Suprapubic skin (tissue), 4 donors: ENCODE measurements around the gene MARCHF5. TPM values are rescaled to one million over a fixed set of nuclear protein-coding genes. Genes with fewer than 3 reads are reported as not detected.

ENCODE experiments used
- DNase-seq, 2 donors: peaks; one replicate each; pipeline ENCODE4 v3.0.0-alpha.2; 2019; ENCODE audit warnings: low spot score in 2 of 2
- H3K27ac ChIP-seq: fragments of 200-600 bp; sonication (generic); one replicate; pipeline ENCODE4 v1.5.1; 2019
- H3K27me3 ChIP-seq: fragments of 200-600 bp; sonication (generic); one replicate; pipeline ENCODE4 v1.5.1; 2019
- H3K36me3 ChIP-seq: fragments of 200-600 bp; sonication (generic); one replicate; pipeline ENCODE4 v1.5.1; 2019
- H3K4me1 ChIP-seq: fragments of 200-600 bp; sonication (generic); one replicate; pipeline ENCODE4 v1.5.1; 2019
- H3K4me3 ChIP-seq: fragments of 200-600 bp; sonication (generic); one replicate; pipeline ENCODE4 v1.5.1; 2019; ENCODE audit warnings: mild to moderate bottlenecking
- H3K9me3 ChIP-seq: fragments of 200-600 bp; sonication (generic); one replicate; pipeline ENCODE4 v1.5.1; 2019
- CTCF ChIP-seq, 2 donors: fragments of 200-600 bp in 1 of 2; fragments of 450-650 bp in 1 of 2; sonication (generic) in 1 of 2; IDR thresholded peaks; one replicate each; pipeline ENCODE4 v1.5.1; 2016 to 2019; ENCODE audit warnings: antibody characterized with exemption in 2 of 2, mild to moderate bottlenecking in 1 of 2, moderate library complexity in 1 of 2
- EP300 ChIP-seq: sonication (generic); formaldehyde crosslinking; IDR thresholded peaks from one replicate; pipeline ENCODE4 v1.6.1; 2017; ENCODE audit warnings: antibody characterized with exemption
- POLR2A ChIP-seq, 2 donors: fragments of 450-650 bp; IDR thresholded peaks; one replicate each; pipeline ENCODE4 v1.6.1; 2017; ENCODE audit warnings: antibody characterized with exemption in 2 of 2, mild to moderate bottlenecking in 2 of 2, moderate library complexity in 2 of 2
- POLR2AphosphoS5 ChIP-seq, 3 donors: sonication (generic); formaldehyde crosslinking; IDR thresholded peaks; one replicate each; pipeline ENCODE4 v1.6.1; 2017; ENCODE audit warnings: antibody characterized with exemption in 3 of 3
- WGBS: methylation state at CpG from one replicate; pipeline ENCODE4 v1.1.5; 2018; 5-methylcytosine and 5-hydroxymethylcytosine counted together
- total RNA-seq, 4 donors: library from RNA; depleted of rRNA; stranded (reverse); fragments of >200 nt; gene quantifications; one replicate each; pipeline ENCODE4 v1.1.0, GENCODE V29; 2016

Gene MARCHF5
- total RNA-seq, 4 donors from 2014 or later: 12.6 to 15.0 (median 13.3) TPM

- TF ChIP-seq POLR2AphosphoS5 (IDR thresholded peaks at IDR 0.05) (no peak), CTCF (IDR thresholded peaks at IDR 0.05) (no peak), EP300 (no peak), POLR2A (IDR thresholded peaks at IDR 0.05) (no peak)
- no peaks in the 10 kb centered on the region for H3K36me3 ChIP-seq
- no peak overlapping the region for H3K27ac ChIP-seq
- no peaks in the 10 kb centered on the region for H3K27me3 ChIP-seq
- no peaks in the 10 kb centered on the region for H3K4me1 ChIP-seq
- no peaks in the 10 kb centered on the region for H3K9me3 ChIP-seq
- 72% methylated on average over 4 of the region's 4 CpGs for WGBS
- no peak for DNase-seq
- no peak overlapping the region for H3K4me3 ChIP-seq
Measured at GRCh38 chr10:92377962-92378361, 87.0 kb downstream of the MARCHF5 start.

- no peaks in the 10 kb centered on the region for H3K4me1 ChIP-seq
- 55% methylated on average over 7 of the region's 7 CpGs for WGBS
- H3K27me3 ChIP-seq: no peaks in the 10 kb centered on the region
- DNase-seq: no peak
- TF ChIP-seq POLR2AphosphoS5 (IDR thresholded peaks at IDR 0.05): no peak
- no peak for TF ChIP-seq EP300
- no peak for TF ChIP-seq POLR2A (IDR thresholded peaks at IDR 0.05)
- TF ChIP-seq CTCF (IDR thresholded peaks at IDR 0.05): no peak
- H3K4me3 ChIP-seq: no peak overlapping the region
- no peaks in the 10 kb centered on the region for H3K9me3 ChIP-seq
- H3K27ac ChIP-seq: no peak overlapping the region
- H3K36me3 ChIP-seq: no peaks in the 10 kb centered on the region
Measured at GRCh38 chr10:92381543-92381954, 90.6 kb downstream of the MARCHF5 start.

- TF ChIP-seq POLR2AphosphoS5 (IDR thresholded peaks at IDR 0.05) (no peak), CTCF (IDR thresholded peaks at IDR 0.05) (no peak), POLR2A (IDR thresholded peaks at IDR 0.05) (no peak), EP300 (no peak)
- Histone ChIP-seq H3K9me3 (no peaks in the 10 kb centered on the region), H3K4me3 (no peak overlapping the region), H3K27me3 (no peaks in the 10 kb centered on the region), H3K27ac (no peak overlapping the region), H3K4me1 (no peaks in the 10 kb centered on the region), H3K36me3 (no peaks in the 10 kb centered on the region)
- WGBS: 62% methylated on average over 4 of the region's 4 CpGs
- no peak for DNase-seq
Measured at GRCh38 chr10:92382631-92383030, 91.7 kb downstream of the MARCHF5 start.

- Histone ChIP-seq H3K4me3 (no peak overlapping the region), H3K9me3 (no peaks in the 10 kb centered on the region), H3K36me3 (no peaks in the 10 kb centered on the region), H3K27ac (no peak overlapping the region), H3K4me1 (no peaks in the 10 kb centered on the region), H3K27me3 (no peaks in the 10 kb centered on the region)
- TF ChIP-seq POLR2AphosphoS5 (IDR thresholded peaks at IDR 0.05) (no peak), EP300 (no peak), POLR2A (IDR thresholded peaks at IDR 0.05) (no peak), CTCF (IDR thresholded peaks at IDR 0.05) (no peak)
- no peak for DNase-seq
- WGBS: 42% methylated on average over 2 of the region's 2 CpGs
Measured at GRCh38 chr10:92384741-92385140, 93.8 kb downstream of the MARCHF5 start.

GRCh38 chr10:92385831-92386230 is 94.9 kb downstream of the MARCHF5 start:
- Histone ChIP-seq H3K36me3 (no peaks in the 10 kb centered on the region), H3K4me3 (no peak overlapping the region), H3K9me3 (no peaks in the 10 kb centered on the region), H3K27me3 (no peaks in the 10 kb centered on the region), H3K4me1 (no peaks in the 10 kb centered on the region), H3K27ac (no peak overlapping the region)
- WGBS: 81% methylated on average over 2 of the region's 2 CpGs
- TF ChIP-seq EP300 (no peak), POLR2AphosphoS5 (IDR thresholded peaks at IDR 0.05) (no peak), POLR2A (IDR thresholded peaks at IDR 0.05) (no peak), CTCF (IDR thresholded peaks at IDR 0.05) (no peak)
- DNase-seq: no peak
